Measurements from ENCODE around the gene PPP4R1. TPM values are rescaled to one million over a fixed set of nuclear protein-coding genes. Genes with fewer than 3 reads are reported as not detected.

The PPP4R1 gene
- total RNA-seq, 1 experiment from 2014 or later, result 110 TPM

DNA sequence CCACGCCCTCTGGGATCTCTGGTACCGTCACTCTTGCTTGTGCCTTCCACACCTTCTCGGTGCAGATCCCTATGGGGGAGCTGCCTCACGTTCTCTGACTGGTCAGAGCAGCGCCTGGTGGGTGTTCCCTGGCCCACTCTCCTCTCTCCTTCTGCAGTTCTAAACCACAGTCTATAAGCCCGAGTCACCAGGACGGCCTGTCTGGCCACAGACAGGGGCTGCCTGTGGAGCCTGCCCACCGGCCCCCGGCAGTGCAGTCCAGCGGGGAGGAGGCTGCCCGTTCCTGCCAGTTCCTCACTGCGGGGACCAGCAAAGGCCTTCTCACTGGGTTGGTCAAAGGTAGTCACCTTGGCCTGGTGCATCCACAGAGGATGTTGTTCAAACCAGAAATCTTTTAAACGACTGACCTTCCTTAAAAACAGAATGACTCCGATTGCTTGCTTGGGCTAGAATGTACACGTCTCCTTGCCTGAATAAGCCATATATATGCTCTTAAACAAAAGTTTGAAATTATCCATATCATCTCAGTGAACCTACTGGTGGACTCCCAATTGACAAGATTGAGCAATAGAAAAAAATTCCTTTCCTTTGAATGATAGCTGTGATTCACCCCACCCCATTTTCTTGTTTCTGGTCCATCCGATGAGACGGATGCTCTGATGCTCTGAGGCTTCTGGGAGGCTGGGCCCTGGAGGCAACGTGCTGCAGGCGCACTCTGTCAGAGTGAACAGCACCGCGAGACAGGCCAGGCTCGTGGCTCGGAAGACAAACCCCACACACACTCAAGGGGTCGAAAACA, 77.8 kb downstream of the PPP4R1 start:
- no peak overlapping the region for H3K4me3 Mint-ChIP-seq (ENCODE audit: low read depth, unreplicated experiment)
- BruUV-seq (replicated peaks), result no TSS peak
- H3K27ac Mint-ChIP-seq (ENCODE audit: unreplicated experiment), result no peak overlapping the region
- H3K9me3 Mint-ChIP-seq (ENCODE audit: low read depth, unreplicated experiment), result no peaks in the 10 kb centered on the region
- H3K27me3 Mint-ChIP-seq (ENCODE audit: unreplicated experiment), result no peaks in the 10 kb centered on the region
- CTCF ChIA-PET, result no interaction called here
- intact Hi-C loops (cut with micrococcal nuclease; ENCODE audit: unreplicated experiment), result no loop called here
- peaks cover 23% of the 10 kb centered on the region for H3K36me3 Mint-ChIP-seq (ENCODE audit: insufficient read depth, unreplicated experiment)
- DNase-seq, result no peak
- TF ChIP-seq, protein P1, sequence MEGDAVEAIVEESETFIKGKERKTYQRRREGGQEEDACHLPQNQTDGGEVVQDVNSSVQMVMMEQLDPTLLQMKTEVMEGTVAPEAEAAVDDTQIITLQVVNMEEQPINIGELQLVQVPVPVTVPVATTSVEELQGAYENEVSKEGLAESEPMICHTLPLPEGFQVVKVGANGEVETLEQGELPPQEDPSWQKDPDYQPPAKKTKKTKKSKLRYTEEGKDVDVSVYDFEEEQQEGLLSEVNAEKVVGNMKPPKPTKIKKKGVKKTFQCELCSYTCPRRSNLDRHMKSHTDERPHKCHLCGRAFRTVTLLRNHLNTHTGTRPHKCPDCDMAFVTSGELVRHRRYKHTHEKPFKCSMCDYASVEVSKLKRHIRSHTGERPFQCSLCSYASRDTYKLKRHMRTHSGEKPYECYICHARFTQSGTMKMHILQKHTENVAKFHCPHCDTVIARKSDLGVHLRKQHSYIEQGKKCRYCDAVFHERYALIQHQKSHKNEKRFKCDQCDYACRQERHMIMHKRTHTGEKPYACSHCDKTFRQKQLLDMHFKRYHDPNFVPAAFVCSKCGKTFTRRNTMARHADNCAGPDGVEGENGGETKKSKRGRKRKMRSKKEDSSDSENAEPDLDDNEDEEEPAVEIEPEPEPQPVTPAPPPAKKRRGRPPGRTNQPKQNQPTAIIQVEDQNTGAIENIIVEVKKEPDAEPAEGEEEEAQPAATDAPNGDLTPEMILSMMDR (IDR thresholded peaks at IDR 0.05; ENCODE audit: unreplicated experiment), result no peak
- no peaks in the 10 kb centered on the region for H3K4me1 Mint-ChIP-seq (ENCODE audit: low read depth, unreplicated experiment)

DNA sequence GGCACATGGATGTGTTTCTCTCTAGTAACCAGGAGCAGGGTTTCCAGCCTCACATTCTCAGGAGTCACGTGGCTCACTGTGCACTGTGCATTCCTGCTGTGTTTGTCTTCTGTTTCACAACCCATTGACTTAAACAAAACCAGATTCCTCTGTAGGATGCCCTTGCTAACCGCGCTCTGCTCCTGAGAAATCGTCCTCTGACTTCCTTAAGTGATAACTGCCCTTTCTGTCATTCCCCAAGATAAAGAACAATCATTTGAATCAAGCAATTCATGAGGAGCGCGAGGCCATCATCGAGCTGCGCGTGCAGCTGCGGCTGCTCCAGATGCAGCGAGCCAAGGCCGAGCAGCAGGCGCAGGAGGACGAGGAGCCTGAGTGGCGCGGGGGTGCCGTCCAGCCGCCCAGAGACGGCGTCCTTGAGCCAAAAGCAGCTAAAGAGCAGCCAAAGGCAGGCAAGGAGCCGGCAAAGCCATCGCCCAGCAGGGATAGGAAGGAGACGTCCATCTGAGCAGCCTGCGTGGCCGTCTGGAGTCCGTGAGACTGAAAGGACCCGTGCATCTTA, 78.8 kb downstream of the PPP4R1 start:
- intact Hi-C loops (cut with micrococcal nuclease; ENCODE audit: unreplicated experiment), result no loop called here
- H3K4me1 Mint-ChIP-seq (ENCODE audit: low read depth, unreplicated experiment), result no peaks in the 10 kb centered on the region
- no peak overlapping the region for H3K27ac Mint-ChIP-seq (ENCODE audit: unreplicated experiment)
- H3K36me3 Mint-ChIP-seq (ENCODE audit: insufficient read depth, unreplicated experiment), result peaks cover 30% of the 10 kb centered on the region
- no peaks in the 10 kb centered on the region for H3K9me3 Mint-ChIP-seq (ENCODE audit: low read depth, unreplicated experiment)
- TF ChIP-seq, protein P1 (IDR thresholded peaks at IDR 0.05; ENCODE audit: unreplicated experiment), result no peak
- CTCF ChIA-PET, result no interaction called here
- H3K4me3 Mint-ChIP-seq (ENCODE audit: low read depth, unreplicated experiment), result no peak overlapping the region
- H3K27me3 Mint-ChIP-seq (ENCODE audit: unreplicated experiment), result no peaks in the 10 kb centered on the region
- BruUV-seq (replicated peaks), result no TSS peak
- DNase-seq, result no peak

DNA sequence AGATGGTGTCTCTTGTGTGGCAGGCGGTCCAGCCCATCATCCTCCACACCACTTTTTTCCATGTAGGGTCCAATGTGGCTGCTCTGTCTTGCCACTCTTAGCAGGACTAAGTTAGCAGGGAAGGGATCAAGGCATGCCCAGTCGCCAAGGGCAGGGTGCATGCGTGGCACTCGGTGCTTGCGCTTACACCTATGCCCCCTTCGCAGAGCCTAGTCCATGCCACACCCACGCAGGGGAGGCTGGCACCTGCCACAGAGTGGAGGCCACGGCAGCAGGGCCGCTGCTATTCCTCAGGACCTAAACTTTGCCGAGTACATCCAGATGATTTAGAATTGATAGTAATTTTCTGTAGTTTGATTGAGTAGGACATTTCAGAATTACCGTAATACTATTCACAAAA, 79.5 kb downstream of the PPP4R1 start:
- TF ChIP-seq, protein P1 (IDR thresholded peaks at IDR 0.05; ENCODE audit: unreplicated experiment), result no peak
- Mint-ChIP-seq H3K9me3 (ENCODE audit: low read depth, unreplicated experiment) (no peaks in the 10 kb centered on the region), H3K27me3 (ENCODE audit: unreplicated experiment) (no peaks in the 10 kb centered on the region), H3K36me3 (ENCODE audit: insufficient read depth, unreplicated experiment) (peaks cover 32% of the 10 kb centered on the region), H3K4me1 (ENCODE audit: low read depth, unreplicated experiment) (no peaks in the 10 kb centered on the region), H3K27ac (ENCODE audit: unreplicated experiment) (no peak overlapping the region), H3K4me3 (ENCODE audit: low read depth, unreplicated experiment) (no peak overlapping the region)
- intact Hi-C loops (cut with micrococcal nuclease; ENCODE audit: unreplicated experiment), result no loop called here
- CTCF ChIA-PET, result no interaction called here
- DNase-seq, result no peak
- BruUV-seq (replicated peaks), result no TSS peak

DNA sequence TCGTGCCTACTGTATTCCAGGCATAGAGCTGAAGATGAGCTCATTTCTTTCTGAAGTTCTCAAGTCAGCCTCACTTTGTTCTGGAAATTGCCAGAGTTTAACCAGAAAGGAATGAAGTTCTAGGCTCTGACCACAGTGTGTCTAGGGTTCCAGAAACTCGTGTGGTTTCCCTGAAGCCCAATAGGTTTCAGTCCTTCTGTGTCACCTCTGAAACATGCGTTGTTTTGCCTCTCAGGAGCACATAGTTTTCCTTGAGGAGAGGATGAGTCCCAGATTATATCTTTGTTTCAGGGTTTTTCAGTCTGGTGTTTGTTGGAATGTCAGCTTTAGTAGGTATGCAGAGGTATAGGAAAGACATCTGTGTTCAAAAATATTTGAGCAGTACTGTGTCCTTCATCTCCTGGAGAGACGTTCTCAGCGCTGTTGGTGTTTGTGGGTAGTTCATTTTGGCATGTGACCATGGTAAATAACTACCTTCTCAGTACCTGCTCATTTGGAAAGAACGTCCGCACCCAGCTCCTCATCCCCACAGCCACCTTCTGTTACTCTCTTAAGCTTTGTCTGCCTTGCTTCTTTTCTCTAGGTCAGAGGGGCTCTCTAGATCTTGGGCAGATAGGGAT, 82.5 kb downstream of the PPP4R1 start:
- Mint-ChIP-seq H3K4me3 (ENCODE audit: low read depth, unreplicated experiment) (no peak overlapping the region), H3K9me3 (ENCODE audit: low read depth, unreplicated experiment) (peaks cover 7% of the 10 kb centered on the region), H3K4me1 (ENCODE audit: low read depth, unreplicated experiment) (no peaks in the 10 kb centered on the region), H3K27ac (ENCODE audit: unreplicated experiment) (no peak overlapping the region), H3K36me3 (ENCODE audit: insufficient read depth, unreplicated experiment) (peaks cover 49% of the 10 kb centered on the region), H3K27me3 (ENCODE audit: unreplicated experiment) (no peaks in the 10 kb centered on the region)
- CTCF ChIA-PET, result no interaction called here
- no TSS peak for BruUV-seq (replicated peaks)
- TF ChIP-seq, protein P1 (IDR thresholded peaks at IDR 0.05; ENCODE audit: unreplicated experiment), result no peak
- intact Hi-C loops (cut with micrococcal nuclease; ENCODE audit: unreplicated experiment), result no loop called here
- no peak for DNase-seq
